ENCODE results near the gene DDX47. TPM values are rescaled to one million over a fixed set of nuclear protein-coding genes. Genes with fewer than 3 reads are reported as not detected.
A peak's percentile ranks its signal among the peaks of the same experiment; 100 is the strongest.

Gene DDX47
- total and polyA plus RNA-seq, 2 experiments from 2014 or later = 56.2 to 69.4 TPM

GRCh38 chr12:12786351-12786705, 26.8 kb upstream of the DDX47 start:
- Histone ChIP-seq H3K27ac (peak overlapping the region; percentile 66), H3K27me3 (no peaks in the 10 kb centered on the region), H3K36me3 (replicated peaks; ENCODE audit: insufficient read depth, low read depth) (no peaks in the 10 kb centered on the region), H2AFZ (peak overlapping the region; percentile 82), H3K9me3 (ENCODE audit: low read depth) (no peaks in the 10 kb centered on the region), H3K4me1 (ENCODE audit: insufficient read depth) (peaks cover 22% of the 10 kb centered on the region), H3K9me2 (replicated peaks; ENCODE audit: insufficient read depth) (no peaks in the 10 kb centered on the region), H3K4me2 (peak overlapping the region; percentile 77), H3K4me3 (no peak overlapping the region), H3K79me2 (no peaks in the 10 kb centered on the region), H4K20me1 (ENCODE audit: insufficient read depth, poor library complexity, severe bottlenecking) (no peaks in the 10 kb centered on the region)
- 46% methylated on average over 4 of the region's 4 CpGs for WGBS (ENCODE audit: low lambda C conversion rate, missing lambda C conversion rate)
- no peak for DNase-seq (ENCODE audit: low spot score)
- TF ChIP-seq EZH2 (IDR thresholded peaks at IDR 0.05; ENCODE audit: borderline replicate concordance) (no peak), EZH2phosphoT487 (IDR thresholded peaks at IDR 0.05; ENCODE audit: low read depth, severe bottlenecking, unreplicated experiment) (no peak), CTCF (IDR thresholded peaks at IDR 0.05; ENCODE audit: poor library complexity) (no peak)

GRCh38 chr12:12786706-12787601, 26.2 kb upstream of the DDX47 start:
- peak; percentile 92 for DNase-seq (ENCODE audit: low spot score)
- peak overlapping the region; percentile 77 for H3K4me2 ChIP-seq
- no peaks in the 10 kb centered on the region for H3K79me2 ChIP-seq
- H3K9me2 ChIP-seq (replicated peaks; ENCODE audit: insufficient read depth) = no peaks in the 10 kb centered on the region
- no peaks in the 10 kb centered on the region for H3K27me3 ChIP-seq
- H3K4me3 ChIP-seq = peak overlapping the region; percentile 22
- peak overlapping the region; percentile 66 for H3K27ac ChIP-seq
- H4K20me1 ChIP-seq (ENCODE audit: insufficient read depth, poor library complexity, severe bottlenecking) = no peaks in the 10 kb centered on the region
- no peaks in the 10 kb centered on the region for H3K36me3 ChIP-seq (replicated peaks; ENCODE audit: insufficient read depth, low read depth)
- H3K9me3 ChIP-seq (ENCODE audit: low read depth) = no peaks in the 10 kb centered on the region
- peaks cover 27% of the 10 kb centered on the region for H3K4me1 ChIP-seq (ENCODE audit: insufficient read depth)
- peak overlapping the region; percentile 82 for H2AFZ ChIP-seq
- WGBS (ENCODE audit: low lambda C conversion rate, missing lambda C conversion rate) = 30% methylated on average over 77 of the region's 80 CpGs
- TF ChIP-seq EZH2 (IDR thresholded peaks at IDR 0.05; ENCODE audit: borderline replicate concordance) = no peak
- TF ChIP-seq EZH2phosphoT487 (IDR thresholded peaks at IDR 0.05; ENCODE audit: low read depth, severe bottlenecking, unreplicated experiment) = no peak
- no peak for TF ChIP-seq CTCF (IDR thresholded peaks at IDR 0.05; ENCODE audit: poor library complexity)

- Histone ChIP-seq H4K20me1 (ENCODE audit: insufficient read depth, poor library complexity, severe bottlenecking) (no peaks in the 10 kb centered on the region), H3K4me1 (ENCODE audit: insufficient read depth) (peaks cover 32% of the 10 kb centered on the region), H3K4me2 (no peak overlapping the region), H3K36me3 (replicated peaks; ENCODE audit: insufficient read depth, low read depth) (no peaks in the 10 kb centered on the region), H2AFZ (no peak overlapping the region), H3K27me3 (no peaks in the 10 kb centered on the region), H3K9me3 (ENCODE audit: low read depth) (no peaks in the 10 kb centered on the region), H3K4me3 (no peak overlapping the region), H3K9me2 (replicated peaks; ENCODE audit: insufficient read depth) (no peaks in the 10 kb centered on the region), H3K27ac (no peak overlapping the region), H3K79me2 (no peaks in the 10 kb centered on the region)
- TF ChIP-seq EZH2 (IDR thresholded peaks at IDR 0.05; ENCODE audit: borderline replicate concordance) (no peak), EZH2phosphoT487 (IDR thresholded peaks at IDR 0.05; ENCODE audit: low read depth, severe bottlenecking, unreplicated experiment) (no peak), CTCF (IDR thresholded peaks at IDR 0.05; ENCODE audit: poor library complexity) (no peak)
- DNase-seq (ENCODE audit: low spot score) = no peak
- 89% methylated on average over 6 of the region's 6 CpGs for WGBS (ENCODE audit: low lambda C conversion rate, missing lambda C conversion rate)
Observed at GRCh38 chr12:12788131-12788530, 25.0 kb upstream of the DDX47 start.
